Ovary (tissue), 3 donors: ENCODE data around the gene CTDSP2.

Experiments
- EP300 ChIP-seq: sonication (generic); formaldehyde crosslinking; IDR thresholded peaks from one replicate; pipeline ENCODE4 v1.6.1; 2017; ENCODE audit warnings: antibody characterized with exemption
- POLR2A ChIP-seq: fragments of 450-650 bp; IDR thresholded peaks from one replicate; pipeline ENCODE4 v1.6.1; 2017; ENCODE audit warnings: antibody characterized with exemption, mild to moderate bottlenecking, moderate library complexity
- TF ChIP-seq, protein P1 (sequence below), 3 donors: fragments of 450-650 bp in 2 of 3; fragments of 200-600 bp in 1 of 3; IDR thresholded peaks; one replicate each; pipeline versions ENCODE4 v1.5.1 to v1.8.0; 2016 to 2022; ENCODE audit warnings: antibody characterized with exemption in 3 of 3, mild to moderate bottlenecking in 1 of 3
- donor health status: DM: no; HTN: no; CAD: no.

GRCh38 chr12:57783861-57784260 is 62.7 kb downstream of the CTDSP2 start:
- TF ChIP-seq, protein P1, sequence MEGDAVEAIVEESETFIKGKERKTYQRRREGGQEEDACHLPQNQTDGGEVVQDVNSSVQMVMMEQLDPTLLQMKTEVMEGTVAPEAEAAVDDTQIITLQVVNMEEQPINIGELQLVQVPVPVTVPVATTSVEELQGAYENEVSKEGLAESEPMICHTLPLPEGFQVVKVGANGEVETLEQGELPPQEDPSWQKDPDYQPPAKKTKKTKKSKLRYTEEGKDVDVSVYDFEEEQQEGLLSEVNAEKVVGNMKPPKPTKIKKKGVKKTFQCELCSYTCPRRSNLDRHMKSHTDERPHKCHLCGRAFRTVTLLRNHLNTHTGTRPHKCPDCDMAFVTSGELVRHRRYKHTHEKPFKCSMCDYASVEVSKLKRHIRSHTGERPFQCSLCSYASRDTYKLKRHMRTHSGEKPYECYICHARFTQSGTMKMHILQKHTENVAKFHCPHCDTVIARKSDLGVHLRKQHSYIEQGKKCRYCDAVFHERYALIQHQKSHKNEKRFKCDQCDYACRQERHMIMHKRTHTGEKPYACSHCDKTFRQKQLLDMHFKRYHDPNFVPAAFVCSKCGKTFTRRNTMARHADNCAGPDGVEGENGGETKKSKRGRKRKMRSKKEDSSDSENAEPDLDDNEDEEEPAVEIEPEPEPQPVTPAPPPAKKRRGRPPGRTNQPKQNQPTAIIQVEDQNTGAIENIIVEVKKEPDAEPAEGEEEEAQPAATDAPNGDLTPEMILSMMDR (IDR thresholded peaks at IDR 0.05), result no peak
- TF ChIP-seq EP300 (no peak), POLR2A (no peak)
